IMR-90 (cell line): ENCODE results near the gene RPL12. TPM values are rescaled to one million over a fixed set of nuclear protein-coding genes. Genes with fewer than 3 reads are reported as not detected.

ENCODE experiments used
- ATAC-seq: fragments of 200-7000 bp; cut with Tn5 transposase; 2 replicates; pipeline ENCODE4 v1.9.1; 2020; ENCODE audit warnings: low read depth, mild to moderate bottlenecking, moderate library complexity
- BruUV-seq: library from RNA; stranded (reverse); fragments of 400-500 nt; replicated peaks from 2 replicates; lab custom pipeline; 2021; lab: Mats Ljungman, UMichigan
- CTCF ChIA-PET: fragments of 300-600 bp; formaldehyde crosslinking; extraction: SDS; loops from one replicate; lab custom pipeline; 2021; ENCODE audit warnings: antibody characterized with exemption; lab: Yijun Ruan, JAX
- POLR2A ChIA-PET: fragments of 300-600 bp; sonication (Branson Sonifier 250); formaldehyde crosslinking; loops from one replicate; lab custom pipeline; 2022; ENCODE audit warnings: antibody characterized with exemption; ENCODE audit not compliant: unreplicated experiment; lab: Charles Lee
- DNase-seq: peaks from one replicate; pipeline ENCODE4 v3.0.0; 2013
- H2AFZ ChIP-seq: replicated peaks from 2 replicates; pipeline ENCODE3; 2013; ENCODE audit warnings: low read length, mild to moderate bottlenecking; ENCODE audit not compliant: poor library complexity
- H2AK5ac ChIP-seq: 2 replicates; pipeline ENCODE4 v1.6.1; 2013; ENCODE audit warnings: low read depth, low read length, inconsistent platforms
- H2AK9ac ChIP-seq: replicated peaks from 2 replicates; pipeline ENCODE3; 2013; ENCODE audit warnings: mild to moderate bottlenecking, low read depth, low read length, moderate library complexity; ENCODE audit not compliant: poor library complexity
- H2BK120ac ChIP-seq: 2 replicates; pipeline ENCODE4 v1.6.1; 2013; ENCODE audit warnings: low read depth, low read length, inconsistent platforms
- H2BK15ac ChIP-seq: 3 replicates; pipeline ENCODE4 v1.6.1; 2013; ENCODE audit warnings: low read depth, low read length, inconsistent platforms
- H2BK20ac ChIP-seq: 2 replicates; pipeline ENCODE4 v1.6.1; 2013; ENCODE audit warnings: low read depth, mild to moderate bottlenecking, inconsistent platforms, low read length, moderate library complexity
- H2BK5ac ChIP-seq: 2 replicates; pipeline ENCODE4 v1.6.1; 2013; ENCODE audit warnings: mild to moderate bottlenecking, low read depth, low read length, inconsistent platforms; ENCODE audit not compliant: poor library complexity, severe bottlenecking
- H3K14ac ChIP-seq: replicated peaks from 2 replicates; pipeline ENCODE4 v1.6.1; 2013; ENCODE audit warnings: low read depth, low read length, inconsistent platforms
- H3K18ac ChIP-seq: 2 replicates; pipeline ENCODE4 v1.6.1; 2013; ENCODE audit warnings: low read depth, low read length, control low read depth
- H3K23ac ChIP-seq: 2 replicates; pipeline ENCODE4 v1.6.1; 2013; ENCODE audit warnings: low read depth, low read length, inconsistent platforms
- H3K27ac ChIP-seq: 2 replicates; pipeline ENCODE4 v1.5.1; 2013; ENCODE audit warnings: mild to moderate bottlenecking, control low read depth, low read length; ENCODE audit not compliant: insufficient read depth
- H3K27me3 ChIP-seq: 2 replicates; pipeline ENCODE4 v1.6.1; 2013; ENCODE audit warnings: low read length; ENCODE audit not compliant: control insufficient read depth, insufficient read depth
- H3K36me3 ChIP-seq: 2 replicates; pipeline ENCODE4 v1.6.1; 2013; ENCODE audit warnings: low read length, mixed read lengths; ENCODE audit not compliant: control insufficient read depth, insufficient read depth
- H3K4ac ChIP-seq: 2 replicates; pipeline ENCODE4 v1.6.1; 2013; ENCODE audit warnings: low read depth, low read length, inconsistent platforms
- H3K4me1 ChIP-seq: 2 replicates; pipeline ENCODE4 v1.6.1; 2013; ENCODE audit warnings: low read length, mixed read lengths; ENCODE audit not compliant: control insufficient read depth, insufficient read depth
- H3K4me2 ChIP-seq: 2 replicates; pipeline ENCODE4 v1.6.1; 2013; ENCODE audit warnings: low read depth, mild to moderate bottlenecking, control low read depth, low read length, moderate library complexity
- H3K4me3 ChIP-seq: 2 replicates; pipeline ENCODE4 v1.5.1; 2013; ENCODE audit warnings: low read depth, mild to moderate bottlenecking, control low read depth, low read length, moderate library complexity; ENCODE audit not compliant: insufficient read depth
- H3K56ac ChIP-seq: 2 replicates; pipeline ENCODE4 v1.6.1; 2013; ENCODE audit warnings: low read length, inconsistent platforms; ENCODE audit not compliant: insufficient read depth; ENCODE audit errors: extremely low read depth
- H3K79me1 ChIP-seq, 2 experiments: 2 replicates each; pipeline ENCODE4 v1.6.1; 2013; ENCODE audit warnings: low read length in 2 of 2, inconsistent platforms in 1 of 2, low read depth in 1 of 2
- H3K9ac ChIP-seq: 2 replicates; pipeline ENCODE4 v1.6.1; 2013; ENCODE audit warnings: low read depth, low read length, control low read depth
- H3K9me1 ChIP-seq: 2 replicates; pipeline ENCODE4 v1.6.1; 2013; ENCODE audit warnings: low read length, inconsistent platforms; ENCODE audit not compliant: insufficient read depth
- H3K9me3 ChIP-seq: 2 replicates; pipeline ENCODE4 v1.6.1; 2013; ENCODE audit warnings: low read length; ENCODE audit not compliant: control insufficient read depth, insufficient read depth
- H4K20me1 ChIP-seq: 2 replicates; pipeline ENCODE4 v1.6.1; 2013; ENCODE audit warnings: low read length, inconsistent platforms; ENCODE audit not compliant: insufficient read depth
- H4K5ac ChIP-seq: 2 replicates; pipeline ENCODE4 v1.6.1; 2013; ENCODE audit warnings: mild to moderate bottlenecking, low read depth, low read length, control low read depth
- H4K8ac ChIP-seq, 2 experiments: 2 replicates each; pipeline ENCODE4 v1.6.1; 2013; ENCODE audit warnings: low read depth in 2 of 2, low read length in 2 of 2, control low read depth in 1 of 2, inconsistent platforms in 1 of 2
- H4K91ac ChIP-seq: 2 replicates; pipeline ENCODE4 v1.6.1; 2013; ENCODE audit warnings: low read depth, low read length, inconsistent platforms; ENCODE audit not compliant: insufficient read depth
- NFE2L2 ChIP-seq: fragments of 150-350 bp; IDR thresholded peaks from 2 replicates; pipeline ENCODE4 v1.6.1; 2016; ENCODE audit warnings: low read depth, mild to moderate bottlenecking, low read length
- USF2 ChIP-seq: fragments of 150-350 bp; IDR thresholded peaks from 2 replicates; pipeline ENCODE4 v1.6.1; 2017; ENCODE audit warnings: mild to moderate bottlenecking, antibody characterized with exemption, low read length, low read depth
- WGBS, 2 experiments: methylation state at CpG; one replicate each; pipeline versions ENCODE4 v1.1.5 to v1.1.7; 2013; ENCODE audit warnings: missing lambda C conversion rate in 2 of 2; ENCODE audit not compliant: insufficient read length in 1 of 2; ENCODE audit errors: extremely low coverage in 2 of 2; 5-methylcytosine and 5-hydroxymethylcytosine counted together
- dilution Hi-C: fragments of 300-500 bp; cut with HindIII; formaldehyde crosslinking; loops from one replicate; pipeline ENCODE4 v1.14.3; 2018; ENCODE audit warnings: low sequenced_read_pairs; ENCODE audit not compliant: unreplicated experiment
- in situ Hi-C: fragments of 300-500 bp; cut with MboI; formaldehyde crosslinking; loops from 3 replicates; pipeline ENCODE4 v1.14.3; 2019; ENCODE audit warnings: low sequenced_read_pairs, inconsistent platforms, mixed read lengths
- intact Hi-C: fragments of 100-400 bp; cut with micrococcal nuclease; formaldehyde crosslinking; loops from 2 replicates; pipeline ENCODE4 v1.10.0; 2022
- polyA plus RNA-seq, 3 experiments: library from polyadenylated mRNA; depleted of rRNA; stranded (reverse); fragments of >200 nt; gene quantifications; 2 replicates each; pipeline ENCODE4 v1.2.3, GENCODE V29; 2012; ENCODE audit warnings: low replicate concordance in 1 of 3
- total RNA-seq: library from RNA; depleted of rRNA; stranded (reverse); fragments of >200 nt; gene quantifications from 2 replicates; pipeline ENCODE4 v1.2.3, GENCODE V29; 2012

RPL12 gene
- total and polyA plus RNA-seq, 2 of the 4 experiments (the other 2 are of a cell fraction): 1,864 to 2,379 TPM

- CTCF ChIA-PET: no interaction called here
These were observed 12.2 kb upstream of the RPL12 start for GRCh38 chr9:127463382-127463781.

More at GRCh38 chr9:127463382-127463781, 12.2 kb upstream of the RPL12 start:
- no peak overlapping the region for H3K18ac ChIP-seq
- H3K4me2 ChIP-seq: no peak overlapping the region
- BruUV-seq: no TSS peak
- ATAC-seq (no peak), DNase-seq (no peak)
- POLR2A ChIA-PET: no interaction called here
- 86% methylated on average over 1 of the region's 3 CpGs; no CpG with 5 or more reads in 1 of the 2 experiments for WGBS, 2 experiments
- H2AFZ ChIP-seq: no peak overlapping the region
- no peaks in the 10 kb centered on the region for H3K27me3 ChIP-seq
- no peaks in the 10 kb centered on the region; a peak in 2 of 4 replicates for H3K79me1 ChIP-seq
- no peak overlapping the region for H2AK9ac ChIP-seq
- no peak overlapping the region for H3K4me3 ChIP-seq
- H3K14ac ChIP-seq: no peak overlapping the region
- H4K5ac ChIP-seq: no peak overlapping the region
- no peaks in the 10 kb centered on the region for H4K20me1 ChIP-seq
- no peak overlapping the region for H2AK5ac ChIP-seq
- intact Hi-C loops (no loop called here), in situ Hi-C loops (no loop called here), dilution Hi-C loops (no loop called here)
- no peak overlapping the region for H2BK15ac ChIP-seq
- no peak overlapping the region for H3K23ac ChIP-seq
- peaks cover 7% of the 10 kb centered on the region; the same call in 1 of the 2 replicates for H3K9me1 ChIP-seq
- no peak overlapping the region for H4K91ac ChIP-seq
- H3K56ac ChIP-seq: no peak overlapping the region
- peak overlapping the region; percentile 26 for H2BK5ac ChIP-seq
- no peak overlapping the region for H3K27ac ChIP-seq
- peaks cover 53% of the 10 kb centered on the region for H3K36me3 ChIP-seq
- TF ChIP-seq NFE2L2: no peak
- no peak for TF ChIP-seq USF2
- H4K8ac ChIP-seq: no peak overlapping the region
- no peak overlapping the region for H2BK120ac ChIP-seq
- peaks cover 6% of the 10 kb centered on the region for H3K4me1 ChIP-seq
- H2BK20ac ChIP-seq: no peak overlapping the region
- no peaks in the 10 kb centered on the region for H3K9me3 ChIP-seq
- H3K4ac ChIP-seq: no peak overlapping the region
- H3K9ac ChIP-seq: no peak overlapping the region
